Measurements from ENCODE around the gene GAK. TPM values are rescaled to one million over a fixed set of nuclear protein-coding genes. Genes with fewer than 3 reads are reported as not detected.

GAK gene
- total and polyA plus RNA-seq, 2 donors from 2014 or later, result 92.0 to 124 TPM

- FAIRE-seq (no peak), DNase-seq (peak in 1 of 5 donors; percentile 50)
- intact Hi-C loops (cut with DNase I), result no loop called here
- Histone ChIP-seq H3K27ac (ENCODE audit: low read depth in 2 of 2, low read length in 2 of 2) (no peak overlapping the region), H3K27me3 (ENCODE audit: control insufficient read depth, insufficient read depth, low read length) (no peaks in the 10 kb centered on the region), H3K9ac (ENCODE audit: low read length in 3 of 3) (no peak overlapping the region), H3K4me1 (ENCODE audit: control insufficient read depth in 2 of 3, insufficient read depth in 2 of 3, low read depth in 1 of 3, low read length in 3 of 3) (no peaks in the 10 kb centered on the region), H3K36me3 (ENCODE audit: control insufficient read depth in 2 of 3, insufficient read depth in 3 of 3, low read length in 3 of 3) (no peaks in the 10 kb centered on the region), H3K9me3 (ENCODE audit: control insufficient read depth in 2 of 3, insufficient read depth in 1 of 3, low read length in 3 of 3) (no peaks in the 10 kb centered on the region), H3K4me3 (ENCODE audit: low read length in 3 of 3) (no peak overlapping the region)
- TF ChIP-seq CTCF (IDR thresholded peaks at IDR 0.05; ENCODE audit: borderline replicate concordance, extremely low read depth, insufficient read depth), result no peak
Observed at GRCh38 chr4:948936-949300, 16.8 kb upstream of the GAK start.

DNA sequence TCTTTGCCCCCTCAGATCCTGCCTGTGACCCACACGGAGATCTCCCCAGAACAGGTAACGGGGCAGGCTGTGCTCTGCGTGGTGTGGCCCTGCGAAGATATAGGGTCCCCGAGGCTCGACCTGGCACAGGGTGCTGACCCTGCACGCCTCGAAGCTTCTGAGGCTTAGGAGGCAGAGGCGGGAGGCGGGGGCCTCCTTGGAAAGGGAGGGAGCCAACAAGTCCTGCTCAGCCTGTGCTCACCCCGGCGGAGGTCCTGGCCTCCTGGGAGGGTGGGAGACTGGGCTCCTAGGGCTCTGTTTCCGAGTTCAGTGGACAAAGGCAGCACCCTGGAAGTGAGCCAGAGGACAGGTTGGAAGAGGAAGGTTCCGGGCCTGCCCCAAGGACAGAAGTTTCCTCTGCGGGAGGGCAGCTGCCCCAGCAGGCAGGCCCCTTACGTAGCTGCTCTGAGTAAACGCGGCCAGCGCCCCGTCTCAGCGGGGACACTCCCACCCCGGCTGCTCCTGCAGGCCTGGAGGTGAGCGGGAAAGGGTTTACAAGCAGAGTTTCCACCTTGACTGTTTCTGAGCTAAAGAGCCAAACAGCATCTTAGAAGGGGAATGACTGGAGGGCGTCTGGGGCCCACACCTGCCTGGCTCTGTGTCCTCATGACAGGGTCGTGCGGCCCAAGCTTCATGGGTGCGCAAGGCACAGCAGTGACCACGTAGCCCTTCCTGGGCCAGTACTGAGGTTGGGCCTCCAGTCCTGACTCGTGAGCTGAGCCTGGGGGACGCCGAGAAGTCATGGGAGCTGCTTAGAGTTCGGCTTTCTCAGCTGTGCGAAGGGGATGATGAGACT is 16.2 kb upstream of the GAK start:
- no peaks in the 10 kb centered on the region for H3K9me3 ChIP-seq (ENCODE audit: control insufficient read depth in 2 of 3, insufficient read depth in 1 of 3, low read length in 3 of 3)
- no peak for TF ChIP-seq CTCF (IDR thresholded peaks at IDR 0.05; ENCODE audit: borderline replicate concordance, extremely low read depth, insufficient read depth)
- no peak for FAIRE-seq
- no peak overlapping the region for H3K27ac ChIP-seq (ENCODE audit: low read depth in 2 of 2, low read length in 2 of 2)
- H3K36me3 ChIP-seq (ENCODE audit: control insufficient read depth in 2 of 3, insufficient read depth in 3 of 3, low read length in 3 of 3), result no peaks in the 10 kb centered on the region
- no peaks in the 10 kb centered on the region for H3K4me1 ChIP-seq (ENCODE audit: control insufficient read depth in 2 of 3, insufficient read depth in 2 of 3, low read depth in 1 of 3, low read length in 3 of 3)
- intact Hi-C loops (cut with DNase I), result no loop called here
- no peaks in the 10 kb centered on the region for H3K27me3 ChIP-seq (ENCODE audit: control insufficient read depth, insufficient read depth, low read length)
- H3K4me3 ChIP-seq (ENCODE audit: low read length in 3 of 3), result no peak overlapping the region
- DNase-seq, result peak in 2 of 5 donors; percentile 37 to 57
- H3K9ac ChIP-seq (ENCODE audit: low read length in 3 of 3), result no peak overlapping the region

GRCh38 chr4:947491-947971 is 15.4 kb upstream of the GAK start:
- Histone ChIP-seq H3K4me1 (ENCODE audit: control insufficient read depth in 2 of 3, insufficient read depth in 2 of 3, low read depth in 1 of 3, low read length in 3 of 3) (no peaks in the 10 kb centered on the region), H3K4me3 (ENCODE audit: low read length in 3 of 3) (no peak overlapping the region), H3K27ac (ENCODE audit: low read depth in 2 of 2, low read length in 2 of 2) (no peak overlapping the region), H3K9me3 (ENCODE audit: control insufficient read depth in 2 of 3, insufficient read depth in 1 of 3, low read length in 3 of 3) (no peaks in the 10 kb centered on the region), H3K9ac (ENCODE audit: low read length in 3 of 3) (no peak overlapping the region), H3K36me3 (ENCODE audit: control insufficient read depth in 2 of 3, insufficient read depth in 3 of 3, low read length in 3 of 3) (no peaks in the 10 kb centered on the region), H3K27me3 (ENCODE audit: control insufficient read depth, insufficient read depth, low read length) (no peaks in the 10 kb centered on the region)
- intact Hi-C loops (cut with DNase I), result no loop called here
- DNase-seq, result peak in 1 of 5 donors; percentile 75
- TF ChIP-seq CTCF (IDR thresholded peaks at IDR 0.05; ENCODE audit: borderline replicate concordance, extremely low read depth, insufficient read depth), result no peak
- FAIRE-seq, result no peak
